Liver (tissue), 9 donors: ENCODE data around the gene OR6A2. TPM values are rescaled to one million over a fixed set of nuclear protein-coding genes. Genes with fewer than 3 reads are reported as not detected.

Experiments used
- DNase-seq: peaks from one replicate; pipeline ENCODE4 v3.0.0-alpha.2; 2017; ENCODE audit warnings: low spot score
- H3K27ac ChIP-seq, 2 donors: one replicate each; pipeline ENCODE4 v1.7.0; 2013; ENCODE audit warnings: inconsistent platforms in 2 of 2, low read length in 2 of 2, control low read depth in 1 of 2, low read depth in 1 of 2, mild to moderate bottlenecking in 1 of 2
- H3K27me3 ChIP-seq, 4 donors: one replicate each; pipeline versions ENCODE4 v1.6.1 to v1.7.0; 2013; ENCODE audit warnings: low read length in 3 of 4, inconsistent platforms in 1 of 4, mild to moderate bottlenecking in 1 of 4, moderate library complexity in 1 of 4; ENCODE audit not compliant: control insufficient read depth in 4 of 4, insufficient read depth in 4 of 4
- H3K36me3 ChIP-seq, 4 donors: one replicate each; pipeline versions ENCODE4 v1.6.1 to v1.7.0; 2013; ENCODE audit warnings: low read length in 3 of 4, mild to moderate bottlenecking in 3 of 4, low read depth in 1 of 4, moderate library complexity in 1 of 4; ENCODE audit not compliant: control insufficient read depth in 4 of 4, insufficient read depth in 3 of 4
- H3K4me1 ChIP-seq, 4 donors: one replicate each; pipeline versions ENCODE4 v1.6.1 to v1.7.0; 2013; ENCODE audit warnings: low read length in 3 of 4, mild to moderate bottlenecking in 3 of 4, moderate library complexity in 1 of 4; ENCODE audit not compliant: control insufficient read depth in 4 of 4, insufficient read depth in 4 of 4
- H3K4me3 ChIP-seq, 3 donors: one replicate each; pipeline versions ENCODE4 v1.6.1 to v1.7.0; 2013; ENCODE audit warnings: low read length in 3 of 3, control low read depth in 1 of 3, low read depth in 1 of 3, mild to moderate bottlenecking in 1 of 3
- H3K9ac ChIP-seq, 2 donors: one replicate each; pipeline ENCODE4 v1.7.0; 2013; ENCODE audit warnings: low read length in 2 of 2, mild to moderate bottlenecking in 2 of 2, moderate library complexity in 2 of 2, control low read depth in 1 of 2, low read depth in 1 of 2
- H3K9me3 ChIP-seq, 4 donors: one replicate each; pipeline versions ENCODE4 v1.6.1 to v1.7.0; 2013; ENCODE audit warnings: low read length in 3 of 4; ENCODE audit not compliant: control insufficient read depth in 4 of 4
- ATF3 ChIP-seq: IDR thresholded peaks from 2 replicates; pipeline ENCODE4 v1.6.1; 2016; ENCODE audit warnings: antibody characterized with exemption
- CTCF ChIP-seq: fragments of 150-350 bp; IDR thresholded peaks from 2 replicates; pipeline ENCODE4 v1.5.1; 2017; ENCODE audit warnings: improper control_type of control experiment, low read depth, low read length; ENCODE audit not compliant: missing input control
- FOXA1 ChIP-seq: IDR thresholded peaks from 2 replicates; pipeline ENCODE4 v1.6.1; 2016; ENCODE audit warnings: antibody characterized with exemption
- FOXA2 ChIP-seq: IDR thresholded peaks from 2 replicates; pipeline ENCODE4 v1.6.1; 2016; ENCODE audit warnings: antibody characterized with exemption
- HNF4A ChIP-seq, 2 donors: conservative IDR thresholded peaks; 2 replicates each; pipeline ENCODE4 v1.6.1; 2016; ENCODE audit warnings: antibody characterized with exemption in 2 of 2, mild to moderate bottlenecking in 2 of 2
- HNF4G ChIP-seq: IDR thresholded peaks from 2 replicates; pipeline ENCODE4 v1.6.1; 2016; ENCODE audit warnings: antibody characterized with exemption
- NR2F2 ChIP-seq: IDR thresholded peaks from 2 replicates; pipeline ENCODE4 v1.6.1; 2016; ENCODE audit warnings: antibody characterized with exemption
- RXRA ChIP-seq, 2 donors: IDR thresholded peaks; 2 replicates each; pipeline ENCODE4 v1.6.1; 2017 to 2018; ENCODE audit warnings: antibody characterized with exemption in 2 of 2, mild to moderate bottlenecking in 1 of 2
- TAF1 ChIP-seq: conservative IDR thresholded peaks from 2 replicates; pipeline ENCODE4 v1.6.1; 2016; ENCODE audit warnings: antibody characterized with exemption, mild to moderate bottlenecking
- YY1 ChIP-seq: IDR thresholded peaks from 2 replicates; pipeline ENCODE4 v1.6.1; 2016; ENCODE audit warnings: antibody characterized with exemption, mild to moderate bottlenecking
- ZBTB33 ChIP-seq: IDR thresholded peaks from 2 replicates; pipeline ENCODE4 v1.6.1; 2016; ENCODE audit warnings: antibody characterized with exemption
- WGBS: extraction: QIAGEN DNeasy Blood & Tissue Kit; methylation state at CpG from one replicate; pipeline ENCODE4 v1.1.7; 2013; 5-methylcytosine and 5-hydroxymethylcytosine counted together
- polyA plus RNA-seq, 2 donors: library from polyadenylated mRNA; stranded (reverse) in 1 of 2; unstranded in 1 of 2; fragments of 200-250 nt in 1 of 2; fragments of >200 nt in 1 of 2; fragmentation: Nextera tagmentation in 1 of 2; extraction: Ambion mirVana in 1 of 2; gene quantifications; one replicate each; pipeline versions ENCODE4 v1.2.1 to v1.2.3, GENCODE V29; 2013 to 2015
- total RNA-seq, 2 donors: library from RNA; depleted of rRNA; stranded (reverse); fragments of >200 nt; gene quantifications; one replicate each; pipeline ENCODE4 v1.2.3, GENCODE V29; 2014
- TF ChIP-seq, protein P1 (sequence below): IDR thresholded peaks from 2 replicates; pipeline ENCODE4 v1.6.1; 2016; ENCODE audit warnings: antibody characterized with exemption, mild to moderate bottlenecking
- donor health status: healthy.
- donor health status: healthy.
- donor health status: healthy.
- donor health status: healthy.
- donor health status: healthy.

OR6A2 gene
- total and polyA plus RNA-seq, 4 donors, result 0.08 TPM; not detected in 3

DNA sequence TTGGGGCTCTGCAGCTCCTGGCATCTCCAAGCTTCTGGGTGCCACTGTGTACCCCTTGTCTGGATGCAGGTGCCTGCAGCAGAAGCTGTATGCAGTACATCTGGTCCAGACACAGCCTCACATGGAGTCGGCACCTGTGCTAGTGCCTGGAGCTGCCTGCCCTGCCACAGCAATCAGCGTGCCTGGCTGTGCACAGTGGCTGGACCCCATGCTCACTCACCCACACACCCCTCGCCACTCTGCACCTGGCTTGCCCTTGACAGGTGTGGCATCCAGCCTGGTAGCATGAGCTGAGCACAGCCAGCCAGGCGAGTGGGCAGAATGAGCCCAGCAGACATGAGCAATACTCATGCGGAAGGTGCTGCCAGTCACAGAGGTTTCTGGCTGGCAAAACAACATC lies 19.5 kb upstream of the OR6A2 start:
- TF ChIP-seq HNF4G (no peak), FOXA1 (no peak), FOXA2 (no peak)
- DNase-seq, result no peak

DNA sequence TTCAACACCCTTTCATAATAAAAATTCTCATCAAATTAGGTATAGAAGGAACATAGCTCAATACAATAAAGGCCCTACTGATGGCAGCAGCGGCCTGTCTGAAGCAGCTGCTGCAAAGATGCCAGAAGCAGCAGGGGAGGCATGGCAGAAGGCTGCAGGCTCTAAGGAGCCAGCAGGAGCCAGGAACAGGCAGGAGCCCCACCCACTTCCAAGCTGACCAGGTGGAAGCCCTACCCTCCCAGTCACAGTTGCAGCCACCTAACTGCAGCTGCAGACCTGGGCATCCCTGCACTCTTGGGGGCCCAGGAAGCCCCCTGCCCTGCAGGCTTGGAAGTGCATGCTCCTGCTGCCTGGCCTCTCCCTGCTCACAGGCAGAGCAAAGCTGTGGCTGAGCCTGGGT lies 18.2 kb upstream of the OR6A2 start:
- H3K36me3 ChIP-seq, result no peaks in the 10 kb centered on the region
- no peak overlapping the region for H3K27ac ChIP-seq
- no peak overlapping the region for H3K4me3 ChIP-seq
- no peaks in the 10 kb centered on the region for H3K27me3 ChIP-seq
- H3K4me1 ChIP-seq, result no peaks in the 10 kb centered on the region
- peaks cover 0 to 11% (median 0%) of the 10 kb centered on the region in 4 donors for H3K9me3 ChIP-seq
- no peak for DNase-seq
- TF ChIP-seq RXRA (IDR thresholded peaks at IDR 0.05) (no peak), TAF1 (no peak), FOXA1 (no peak), NR2F2 (no peak), YY1 (no peak), ZBTB33 (no peak), ATF3 (no peak), HNF4A (conservative IDR thresholded peaks at IDR 0.05) (no peak)
- TF ChIP-seq, protein P1, sequence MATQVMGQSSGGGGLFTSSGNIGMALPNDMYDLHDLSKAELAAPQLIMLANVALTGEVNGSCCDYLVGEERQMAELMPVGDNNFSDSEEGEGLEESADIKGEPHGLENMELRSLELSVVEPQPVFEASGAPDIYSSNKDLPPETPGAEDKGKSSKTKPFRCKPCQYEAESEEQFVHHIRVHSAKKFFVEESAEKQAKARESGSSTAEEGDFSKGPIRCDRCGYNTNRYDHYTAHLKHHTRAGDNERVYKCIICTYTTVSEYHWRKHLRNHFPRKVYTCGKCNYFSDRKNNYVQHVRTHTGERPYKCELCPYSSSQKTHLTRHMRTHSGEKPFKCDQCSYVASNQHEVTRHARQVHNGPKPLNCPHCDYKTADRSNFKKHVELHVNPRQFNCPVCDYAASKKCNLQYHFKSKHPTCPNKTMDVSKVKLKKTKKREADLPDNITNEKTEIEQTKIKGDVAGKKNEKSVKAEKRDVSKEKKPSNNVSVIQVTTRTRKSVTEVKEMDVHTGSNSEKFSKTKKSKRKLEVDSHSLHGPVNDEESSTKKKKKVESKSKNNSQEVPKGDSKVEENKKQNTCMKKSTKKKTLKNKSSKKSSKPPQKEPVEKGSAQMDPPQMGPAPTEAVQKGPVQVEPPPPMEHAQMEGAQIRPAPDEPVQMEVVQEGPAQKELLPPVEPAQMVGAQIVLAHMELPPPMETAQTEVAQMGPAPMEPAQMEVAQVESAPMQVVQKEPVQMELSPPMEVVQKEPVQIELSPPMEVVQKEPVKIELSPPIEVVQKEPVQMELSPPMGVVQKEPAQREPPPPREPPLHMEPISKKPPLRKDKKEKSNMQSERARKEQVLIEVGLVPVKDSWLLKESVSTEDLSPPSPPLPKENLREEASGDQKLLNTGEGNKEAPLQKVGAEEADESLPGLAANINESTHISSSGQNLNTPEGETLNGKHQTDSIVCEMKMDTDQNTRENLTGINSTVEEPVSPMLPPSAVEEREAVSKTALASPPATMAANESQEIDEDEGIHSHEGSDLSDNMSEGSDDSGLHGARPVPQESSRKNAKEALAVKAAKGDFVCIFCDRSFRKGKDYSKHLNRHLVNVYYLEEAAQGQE, result no peak
- WGBS, result 67% methylated on average over 1 of the region's 1 CpG
- H3K9ac ChIP-seq, result no peak overlapping the region

More for the DNA sequence above, 19.5 kb upstream of the OR6A2 start:
- 92% methylated on average over 5 of the region's 5 CpGs for WGBS
- no peaks in the 10 kb centered on the region for H3K27me3 ChIP-seq
- H3K4me1 ChIP-seq, result no peaks in the 10 kb centered on the region
- no peak overlapping the region for H3K9ac ChIP-seq
- H3K4me3 ChIP-seq, result no peak overlapping the region
- H3K27ac ChIP-seq, result no peak overlapping the region
- peaks cover 0 to 11% (median 0%) of the 10 kb centered on the region in 4 donors for H3K9me3 ChIP-seq
- H3K36me3 ChIP-seq, result no peaks in the 10 kb centered on the region

GRCh38 chr11:6813656-6814055 lies 14.2 kb upstream of the OR6A2 start:
- Histone ChIP-seq H3K4me1 (no peaks in the 10 kb centered on the region), H3K27ac (no peak overlapping the region), H3K27me3 (no peaks in the 10 kb centered on the region), H3K9ac (no peak overlapping the region), H3K9me3 (no peaks in the 10 kb centered on the region), H3K4me3 (no peak overlapping the region), H3K36me3 (no peaks in the 10 kb centered on the region)
- 63% methylated on average over 2 of the region's 2 CpGs for WGBS
- no peak for DNase-seq
- no peak for TF ChIP-seq CTCF
- TF ChIP-seq NR2F2, result no peak
- no peak for TF ChIP-seq HNF4A (conservative IDR thresholded peaks at IDR 0.05)
